Measurements from ENCODE around the gene APBB2. TPM values are rescaled to one million over a fixed set of nuclear protein-coding genes. Genes with fewer than 3 reads are reported as not detected.

Gene APBB2
- total RNA-seq, 1 experiment from 2014 or later, result 80.7 TPM

- no peaks in the 10 kb centered on the region; the same call in 1 of the 2 replicates for H3K9me3 ChIP-seq
- Mint-ChIP-seq H3K4me3 (ENCODE audit: unreplicated experiment) (no peak overlapping the region), H3K27me3 (ENCODE audit: insufficient read depth, unreplicated experiment) (no peaks in the 10 kb centered on the region), H3K27ac (ENCODE audit: unreplicated experiment) (no peak overlapping the region), H3K36me3 (ENCODE audit: insufficient read depth, unreplicated experiment) (peaks cover 48% of the 10 kb centered on the region), H3K4me1 (ENCODE audit: low read depth, unreplicated experiment) (peaks cover 28% of the 10 kb centered on the region), H3K9me3 (ENCODE audit: unreplicated experiment) (no peaks in the 10 kb centered on the region)
- no peak for TF ChIP-seq CTCF (IDR thresholded peaks at IDR 0.05; ENCODE audit: insufficient read depth in 1 of 2, low read depth in 1 of 2, low read length in 1 of 2, severe bottlenecking in 1 of 2, unreplicated experiment in 1 of 2)
- no peak for DNase-seq
- intact Hi-C loops (cut with micrococcal nuclease; ENCODE audit: unreplicated experiment), result no loop called here
- peaks cover 46% of the 10 kb centered on the region for H3K4me1 ChIP-seq
- H3K4me3 ChIP-seq (ENCODE audit: low read depth, low read length), result no peak overlapping the region
- BruUV-seq (replicated peaks), result no TSS peak
- peaks cover 2% of the 10 kb centered on the region; the same call in 1 of the 2 replicates for H3K36me3 ChIP-seq (ENCODE audit: control insufficient read depth, insufficient read depth, low read length)
- POLR2A ChIA-PET, result no interaction called here
- CTCF ChIA-PET, result no interaction called here
- H3K27me3 ChIP-seq (replicated peaks; ENCODE audit: control insufficient read depth, insufficient read depth, low read length), result no peaks in the 10 kb centered on the region
Observed at GRCh38 chr4:41137879-41138278, 76.5 kb downstream of the APBB2 start.

GRCh38 chr4:41136456-41136855 lies 77.9 kb downstream of the APBB2 start:
- Mint-ChIP-seq H3K9me3 (ENCODE audit: unreplicated experiment) (no peaks in the 10 kb centered on the region), H3K4me3 (ENCODE audit: unreplicated experiment) (no peak overlapping the region), H3K4me1 (ENCODE audit: low read depth, unreplicated experiment) (peaks cover 31% of the 10 kb centered on the region), H3K27me3 (ENCODE audit: insufficient read depth, unreplicated experiment) (no peaks in the 10 kb centered on the region), H3K27ac (ENCODE audit: unreplicated experiment) (peak overlapping the region; percentile 51), H3K36me3 (ENCODE audit: insufficient read depth, unreplicated experiment) (peaks cover 48% of the 10 kb centered on the region)
- no peak for DNase-seq
- BruUV-seq (replicated peaks), result no TSS peak
- intact Hi-C loops (cut with micrococcal nuclease; ENCODE audit: unreplicated experiment), result no loop called here
- no peak overlapping the region for H3K4me3 ChIP-seq (ENCODE audit: low read depth, low read length)
- H3K4me1 ChIP-seq, result peaks cover 58% of the 10 kb centered on the region
- TF ChIP-seq CTCF (IDR thresholded peaks at IDR 0.05; ENCODE audit: insufficient read depth in 1 of 2, low read depth in 1 of 2, low read length in 1 of 2, severe bottlenecking in 1 of 2, unreplicated experiment in 1 of 2), result no peak
- no peaks in the 10 kb centered on the region for H3K27me3 ChIP-seq (replicated peaks; ENCODE audit: control insufficient read depth, insufficient read depth, low read length)
- CTCF ChIA-PET, result no interaction called here
- H3K9me3 ChIP-seq, result no peaks in the 10 kb centered on the region; the same call in 1 of the 2 replicates
- no peaks in the 10 kb centered on the region for H3K36me3 ChIP-seq (ENCODE audit: control insufficient read depth, insufficient read depth, low read length)
- POLR2A ChIA-PET, result no interaction called here

GRCh38 chr4:41135801-41136200 lies 78.5 kb downstream of the APBB2 start:
- H3K27me3 Mint-ChIP-seq (ENCODE audit: insufficient read depth, unreplicated experiment), result no peaks in the 10 kb centered on the region
- BruUV-seq (replicated peaks), result no TSS peak
- intact Hi-C loops (cut with micrococcal nuclease; ENCODE audit: unreplicated experiment), result no loop called here
- H3K27me3 ChIP-seq (replicated peaks; ENCODE audit: control insufficient read depth, insufficient read depth, low read length), result no peaks in the 10 kb centered on the region
- H3K4me1 Mint-ChIP-seq (ENCODE audit: low read depth, unreplicated experiment), result peaks cover 32% of the 10 kb centered on the region
- no peaks in the 10 kb centered on the region for H3K9me3 Mint-ChIP-seq (ENCODE audit: unreplicated experiment)
- H3K27ac Mint-ChIP-seq (ENCODE audit: unreplicated experiment), result peak overlapping the region; percentile 51
- peaks cover 42% of the 10 kb centered on the region for H3K36me3 Mint-ChIP-seq (ENCODE audit: insufficient read depth, unreplicated experiment)
- H3K4me3 ChIP-seq (ENCODE audit: low read depth, low read length), result no peak overlapping the region
- no peak for DNase-seq
- no peaks in the 10 kb centered on the region for H3K36me3 ChIP-seq (ENCODE audit: control insufficient read depth, insufficient read depth, low read length)
- ChIA-PET POLR2A (no interaction called here), CTCF (no interaction called here)
- H3K4me1 ChIP-seq, result peaks cover 64% of the 10 kb centered on the region
- H3K9me3 ChIP-seq, result no peaks in the 10 kb centered on the region; the same call in 1 of the 2 replicates
- H3K4me3 Mint-ChIP-seq (ENCODE audit: unreplicated experiment), result no peak overlapping the region
- TF ChIP-seq CTCF (IDR thresholded peaks at IDR 0.05; ENCODE audit: insufficient read depth in 1 of 2, low read depth in 1 of 2, low read length in 1 of 2, severe bottlenecking in 1 of 2, unreplicated experiment in 1 of 2), result no peak

Measured in Caco-2 (cell line).